Calu3 (cell line): ENCODE data around the gene PVALB. TPM values are rescaled to one million over a fixed set of nuclear protein-coding genes. Genes with fewer than 3 reads are reported as not detected.

Source experiments
- BruUV-seq: library from RNA; stranded (reverse); fragments of 400-500 nt; replicated peaks from 2 replicates; lab custom pipeline; 2021; lab: Mats Ljungman, UMichigan
- CTCF ChIA-PET: fragments of 300-600 bp; sonication (Branson Sonifier 250); formaldehyde crosslinking; loops from one replicate; lab custom pipeline; 2022; ENCODE audit warnings: antibody characterized with exemption; lab: Charles Lee
- DNase-seq: peaks from one replicate; pipeline ENCODE4 v3.0.0; 2022
- H3K27ac Mint-ChIP-seq: one replicate; pipeline ENCODE4 v1.8.0; 2022; ENCODE audit warnings: mixed read lengths; ENCODE audit not compliant: unreplicated experiment
- H3K27me3 Mint-ChIP-seq: one replicate; pipeline ENCODE4 v1.8.0; 2022; ENCODE audit warnings: mixed read lengths; ENCODE audit not compliant: unreplicated experiment
- H3K36me3 Mint-ChIP-seq: one replicate; pipeline ENCODE4 v1.8.0; 2022; ENCODE audit warnings: mild to moderate bottlenecking, moderate library complexity, mixed read lengths; ENCODE audit not compliant: insufficient read depth, unreplicated experiment
- H3K4me1 Mint-ChIP-seq: one replicate; pipeline ENCODE4 v1.8.0; 2022; ENCODE audit warnings: mild to moderate bottlenecking, low read depth, mixed read lengths; ENCODE audit not compliant: unreplicated experiment
- H3K4me3 Mint-ChIP-seq: one replicate; pipeline ENCODE4 v1.8.0; 2022; ENCODE audit warnings: mild to moderate bottlenecking, low read depth, moderate library complexity, mixed read lengths; ENCODE audit not compliant: unreplicated experiment
- H3K9me3 Mint-ChIP-seq: one replicate; pipeline ENCODE4 v1.8.0; 2022; ENCODE audit warnings: low read depth, mixed read lengths; ENCODE audit not compliant: unreplicated experiment
- CTCF ChIP-seq: fragments of 200-600 bp; IDR thresholded peaks from one replicate; pipeline ENCODE4 v1.8.0; 2022; ENCODE audit warnings: antibody characterized with exemption; ENCODE audit not compliant: unreplicated experiment
- intact Hi-C: fragments of 100-400 bp; cut with micrococcal nuclease; formaldehyde crosslinking; loops from one replicate; pipeline ENCODE4 v1.10.0; 2022; ENCODE audit not compliant: unreplicated experiment
- total RNA-seq: library from RNA; stranded (reverse); gene quantifications from 2 replicates; pipeline ENCODE4 v1.2.3, GENCODE V29; 2022

Gene PVALB
- total RNA-seq, 1 experiment from 2014 or later = not detected

- no TSS peak for BruUV-seq
- intact Hi-C loops = no loop called here
- DNase-seq = no peak
- Mint-ChIP-seq H3K9me3 (no peaks in the 10 kb centered on the region), H3K27me3 (peaks cover 98% of the 10 kb centered on the region), H3K4me3 (no peak overlapping the region), H3K4me1 (no peaks in the 10 kb centered on the region), H3K36me3 (no peaks in the 10 kb centered on the region), H3K27ac (no peak overlapping the region)
- no peak for TF ChIP-seq CTCF
- CTCF ChIA-PET = no interaction called here
These were observed 29.4 kb downstream of the PVALB start for GRCh38 chr22:36787204-36787988.

GRCh38 chr22:36783743-36784142, 33.1 kb downstream of the PVALB start:
- H3K36me3 Mint-ChIP-seq = no peaks in the 10 kb centered on the region
- peaks cover 80% of the 10 kb centered on the region for H3K27me3 Mint-ChIP-seq
- no peaks in the 10 kb centered on the region for H3K9me3 Mint-ChIP-seq
- no TSS peak for BruUV-seq
- CTCF ChIA-PET = no interaction called here
- no peak for TF ChIP-seq CTCF
- no peaks in the 10 kb centered on the region for H3K4me1 Mint-ChIP-seq
- no peak for DNase-seq
- no peak overlapping the region for H3K4me3 Mint-ChIP-seq
- H3K27ac Mint-ChIP-seq = no peak overlapping the region
- intact Hi-C loops = loop anchor here (5.0 kb wide), 2 partner anchors 74 to 479 kb away; no protein-coding TSS in a partner anchor

GRCh38 chr22:36781656-36782627, 34.9 kb downstream of the PVALB start:
- H3K4me1 Mint-ChIP-seq = no peaks in the 10 kb centered on the region
- H3K27ac Mint-ChIP-seq = no peak overlapping the region
- intact Hi-C loops = loop anchor here (2.0 to 5.0 kb wide), 3 partner anchors 75 to 480 kb away; no protein-coding TSS in a partner anchor
- no TSS peak for BruUV-seq
- H3K4me3 Mint-ChIP-seq = no peak overlapping the region
- CTCF ChIA-PET = interaction anchor here (0.7 to 1.8 kb wide), 13 partner anchors 8 to 300 kb away, joined by 3 to 10 read pairs (median 4); no protein-coding TSS in a partner anchor
- peak; percentile 89 for DNase-seq
- peaks cover 75% of the 10 kb centered on the region for H3K27me3 Mint-ChIP-seq
- H3K9me3 Mint-ChIP-seq = no peaks in the 10 kb centered on the region
- peak; percentile 95 for TF ChIP-seq CTCF
- H3K36me3 Mint-ChIP-seq = no peaks in the 10 kb centered on the region

GRCh38 chr22:36778020-36778419, 38.8 kb downstream of the PVALB start:
- H3K4me1 Mint-ChIP-seq = peaks cover 6% of the 10 kb centered on the region
- DNase-seq = no peak
- no peak overlapping the region for H3K4me3 Mint-ChIP-seq
- H3K27me3 Mint-ChIP-seq = peaks cover 36% of the 10 kb centered on the region
- no peak overlapping the region for H3K27ac Mint-ChIP-seq
- no peak for TF ChIP-seq CTCF
- H3K36me3 Mint-ChIP-seq = peaks cover 18% of the 10 kb centered on the region
- intact Hi-C loops = loop anchor here (5.0 kb wide), 1 partner anchor 231 kb away; no protein-coding TSS in a partner anchor
- CTCF ChIA-PET = no interaction called here
- no peaks in the 10 kb centered on the region for H3K9me3 Mint-ChIP-seq
- BruUV-seq = no TSS peak
